ENCODE measurements around the gene NDUFA1. TPM values are rescaled to one million over a fixed set of nuclear protein-coding genes. Genes with fewer than 3 reads are reported as not detected.

Gene NDUFA1
- total RNA-seq, 1 experiment from 2014 or later = 181 TPM

- Histone ChIP-seq H3K4me3 (no peak within 1 kb of the TSS), H2AFZ (no peak within 1 kb of the TSS), H3K4me2 (no peak within 1 kb of the TSS), H3K36me3 (ENCODE audit: low read depth) (no peaks in the 10 kb centered on the region), H3K9me3 (ENCODE audit: insufficient read depth, low read depth) (no peaks in the 10 kb centered on the region), H4K20me1 (ENCODE audit: insufficient read depth) (no peaks in the 10 kb centered on the region), H3K27ac (no peak within 1 kb of the TSS), H3F3A (ENCODE audit: insufficient read depth, low read depth) (no peaks in the 10 kb centered on the region; the same call in 1 of the 2 replicates), H3K79me2 (ENCODE audit: low read depth) (no peaks in the 10 kb centered on the region), H3K9me2 (ENCODE audit: insufficient read depth) (no peaks in the 10 kb centered on the region), H3K27me3 (ENCODE audit: insufficient read depth, low read depth) (no peaks in the 10 kb centered on the region), H3K4me1 (replicated peaks; ENCODE audit: insufficient read depth) (0 out of 2 replicates have a peak, but pooled peaks cover 4% of the 10 kb centered on the region)
- ChIA-PET CTCF (no interaction called here), POLR2A (ENCODE audit: unreplicated experiment) (interaction anchor here (0.6 kb wide), 1 partner anchor 317 kb away, joined by 4 read pairs; no protein-coding TSS in a partner anchor)
- no TSS peak for BruUV-seq (replicated peaks)
- DNase-seq = no peak
- TF ChIP-seq EZH2 (IDR thresholded peaks at IDR 0.05; ENCODE audit: low read depth) (no peak), CTCF (conservative IDR thresholded peaks at IDR 0.05) (no peak)
- intact Hi-C loops (cut with micrococcal nuclease; ENCODE audit: unreplicated experiment) = no loop called here
Measured at GRCh38 chrX:119895843-119896326, 24.3 kb downstream of the NDUFA1 start, which contains the start of gene AKAP14. TSS of gene AKAP14 (plus strand) at chrX:119895893. CDS start at chrX:119903224, 7,331 bp downstream.

- H3K9me3 ChIP-seq (ENCODE audit: insufficient read depth, low read depth) = no peaks in the 10 kb centered on the region
- intact Hi-C loops (cut with micrococcal nuclease; ENCODE audit: unreplicated experiment) = no loop called here
- no peaks in the 10 kb centered on the region for H4K20me1 ChIP-seq (ENCODE audit: insufficient read depth)
- ChIA-PET POLR2A (ENCODE audit: unreplicated experiment) (interaction anchor here (0.6 to 0.7 kb wide), 2 partner anchors 11 to 377 kb away, joined by 6 to 10 read pairs; no protein-coding TSS in a partner anchor), CTCF (no interaction called here)
- no peaks in the 10 kb centered on the region for H3K36me3 ChIP-seq (ENCODE audit: low read depth)
- no TSS peak for BruUV-seq (replicated peaks)
- no peaks in the 10 kb centered on the region for H3K9me2 ChIP-seq (ENCODE audit: insufficient read depth)
- H2AFZ ChIP-seq = no peak overlapping the region
- 0 out of 2 replicates have a peak overlapping the region, but pooled peaks have one; percentile 20 for H3K4me2 ChIP-seq
- TF ChIP-seq CTCF (conservative IDR thresholded peaks at IDR 0.05) (no peak), EZH2 (IDR thresholded peaks at IDR 0.05; ENCODE audit: low read depth) (no peak)
- no peak overlapping the region for H3K4me3 ChIP-seq
- no peaks in the 10 kb centered on the region for H3K79me2 ChIP-seq (ENCODE audit: low read depth)
- 0 out of 2 replicates have a peak, but pooled peaks cover 4% of the 10 kb centered on the region for H3K4me1 ChIP-seq (replicated peaks; ENCODE audit: insufficient read depth)
- H3F3A ChIP-seq (ENCODE audit: insufficient read depth, low read depth) = no peaks in the 10 kb centered on the region; the same call in 1 of the 2 replicates
- H3K27me3 ChIP-seq (ENCODE audit: insufficient read depth, low read depth) = no peaks in the 10 kb centered on the region
- no peak overlapping the region for H3K27ac ChIP-seq
- DNase-seq = no peak
Measured at GRCh38 chrX:119899125-119899524, 27.5 kb downstream of the NDUFA1 start.

GRCh38 chrX:119900976-119901375 is 29.3 kb downstream of the NDUFA1 start:
- no peaks in the 10 kb centered on the region for H3K9me2 ChIP-seq (ENCODE audit: insufficient read depth)
- TF ChIP-seq CTCF (conservative IDR thresholded peaks at IDR 0.05) (no peak), EZH2 (IDR thresholded peaks at IDR 0.05; ENCODE audit: low read depth) (no peak)
- H3K4me3 ChIP-seq = no peak overlapping the region
- H3K27ac ChIP-seq = no peak overlapping the region
- no peak overlapping the region for H2AFZ ChIP-seq
- H3K27me3 ChIP-seq (ENCODE audit: insufficient read depth, low read depth) = no peaks in the 10 kb centered on the region
- CTCF ChIA-PET = no interaction called here
- intact Hi-C loops (cut with micrococcal nuclease; ENCODE audit: unreplicated experiment) = no loop called here
- H3K36me3 ChIP-seq (ENCODE audit: low read depth) = no peaks in the 10 kb centered on the region
- DNase-seq = no peak
- H3K79me2 ChIP-seq (ENCODE audit: low read depth) = no peaks in the 10 kb centered on the region
- BruUV-seq (replicated peaks) = no TSS peak
- POLR2A ChIA-PET (ENCODE audit: unreplicated experiment) = no interaction called here
- H4K20me1 ChIP-seq (ENCODE audit: insufficient read depth) = no peaks in the 10 kb centered on the region
- H3K4me1 ChIP-seq (replicated peaks; ENCODE audit: insufficient read depth) = 0 out of 2 replicates have a peak, but pooled peaks cover 4% of the 10 kb centered on the region
- no peak overlapping the region for H3K4me2 ChIP-seq
- H3K9me3 ChIP-seq (ENCODE audit: insufficient read depth, low read depth) = no peaks in the 10 kb centered on the region
- no peaks in the 10 kb centered on the region for H3F3A ChIP-seq (ENCODE audit: insufficient read depth, low read depth)

All from PC-9 (cell line).